Fibroblast of skin of scalp (primary cell): ENCODE data around the gene CALML6.
A peak's percentile ranks its signal among the peaks of the same experiment; 100 is the strongest.

Source experiments
- DNase-seq: peaks from one replicate; pipeline ENCODE4 v3.0.0-alpha.2; 2013

CALML6 gene

GRCh38 chr1:1911350-1912041 lies 3.6 kb upstream of the CALML6 start:
- no peak for DNase-seq

- DNase-seq = no peak
These were observed 724 bp upstream of the CALML6 start for GRCh38 chr1:1914101-1914970.

- no peak for DNase-seq
These were observed 1.1 kb downstream of the CALML6 start for GRCh38 chr1:1915911-1916840.

- DNase-seq = no peak
These were observed 1.8 kb downstream of the CALML6 start for GRCh38 chr1:1916851-1917251.

- no peak for DNase-seq
These were observed 2.4 kb downstream of the CALML6 start for GRCh38 chr1:1917304-1917976.

- DNase-seq = no peak
These were observed 3.2 kb downstream of the CALML6 start for GRCh38 chr1:1917995-1918900.

- DNase-seq = no peak
These were observed 3.8 kb downstream of the CALML6 start, which contains the start of gene TMEM52 for GRCh38 chr1:1918901-1919303. TSS of gene TMEM52 (minus strand) at chr1:1919279. CDS start at chr1:1919265, 14 bp downstream.

- DNase-seq = peak; percentile 96
These were observed 4.4 kb downstream of the CALML6 start for GRCh38 chr1:1919304-1920056.

- no peak for DNase-seq
These were observed 5.1 kb downstream of the CALML6 start for GRCh38 chr1:1920057-1920607.

GRCh38 chr1:1920608-1921458 lies 5.8 kb downstream of the CALML6 start:
- no peak for DNase-seq

GRCh38 chr1:1921459-1921862 lies 6.4 kb downstream of the CALML6 start:
- no peak for DNase-seq

GRCh38 chr1:1921901-1922701 lies 7.0 kb downstream of the CALML6 start:
- no peak for DNase-seq

- DNase-seq = no peak
These were observed 7.6 kb downstream of the CALML6 start for GRCh38 chr1:1922702-1922955.

- DNase-seq = no peak
These were observed 8.1 kb downstream of the CALML6 start for GRCh38 chr1:1922956-1923833.

- DNase-seq = no peak
These were observed 9.3 kb downstream of the CALML6 start for GRCh38 chr1:1924386-1924785.

GRCh38 chr1:1924849-1925248 lies 9.8 kb downstream of the CALML6 start:
- DNase-seq = no peak
